ENCODE measurements around the gene GFPT2.

The GFPT2 gene

DNA sequence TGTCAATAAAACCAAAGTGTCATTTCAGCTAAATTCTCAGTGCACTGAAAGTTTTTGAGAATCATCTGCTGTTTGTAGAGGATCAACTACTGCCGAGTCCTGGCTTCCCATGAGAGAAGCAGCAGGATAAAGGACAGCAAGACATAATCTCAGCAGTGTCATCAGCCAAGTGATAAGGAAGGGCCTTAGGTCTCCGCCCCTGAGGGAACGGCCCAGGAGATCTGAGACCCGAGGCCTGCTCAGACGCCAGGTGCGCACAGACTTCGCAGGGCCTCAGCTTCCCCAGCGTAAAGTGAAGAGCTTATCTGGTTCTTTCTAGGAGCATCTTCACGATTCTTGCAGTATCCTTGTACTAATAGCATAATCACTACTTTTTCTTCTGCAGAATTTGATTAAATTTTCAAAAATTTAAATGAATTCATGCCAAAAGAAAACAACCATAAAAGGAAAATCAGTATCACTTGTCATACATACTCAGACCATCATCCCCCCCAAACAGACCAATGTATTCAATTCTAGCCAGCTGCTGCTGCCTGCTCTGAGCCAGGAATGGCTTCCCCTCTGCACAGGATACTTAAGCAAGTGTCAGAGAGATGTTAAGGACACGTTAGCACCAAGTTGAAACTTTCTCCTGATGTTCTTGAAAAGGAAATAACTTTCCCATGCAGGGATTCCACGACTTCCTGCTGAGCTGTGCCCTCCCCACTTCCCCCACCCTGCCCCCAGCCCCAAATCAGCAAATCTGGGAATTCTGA lies 2.2 kb downstream of the GFPT2 start:
- DNase-seq, result no peak

DNA sequence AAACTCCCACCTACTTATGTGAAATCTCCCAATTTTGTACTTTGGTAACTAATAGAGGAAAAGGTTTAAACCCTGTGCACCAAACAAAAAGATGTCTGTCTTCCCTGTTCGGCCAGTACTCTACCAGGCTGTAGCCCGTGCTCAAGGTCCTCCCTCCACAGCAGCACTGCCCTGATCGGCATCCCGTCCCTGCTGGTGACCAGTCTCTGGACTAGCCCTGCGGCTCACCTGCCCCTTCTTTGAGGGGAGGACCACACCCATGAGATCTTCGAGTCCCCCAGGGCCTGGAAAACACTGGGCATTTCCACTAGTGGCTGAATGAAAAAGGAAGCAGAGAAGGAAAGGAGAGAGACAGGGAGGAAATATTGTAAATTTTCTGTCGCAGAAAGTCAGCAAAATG lies 2.8 kb downstream of the GFPT2 start:
- DNase-seq, result no peak

DNA sequence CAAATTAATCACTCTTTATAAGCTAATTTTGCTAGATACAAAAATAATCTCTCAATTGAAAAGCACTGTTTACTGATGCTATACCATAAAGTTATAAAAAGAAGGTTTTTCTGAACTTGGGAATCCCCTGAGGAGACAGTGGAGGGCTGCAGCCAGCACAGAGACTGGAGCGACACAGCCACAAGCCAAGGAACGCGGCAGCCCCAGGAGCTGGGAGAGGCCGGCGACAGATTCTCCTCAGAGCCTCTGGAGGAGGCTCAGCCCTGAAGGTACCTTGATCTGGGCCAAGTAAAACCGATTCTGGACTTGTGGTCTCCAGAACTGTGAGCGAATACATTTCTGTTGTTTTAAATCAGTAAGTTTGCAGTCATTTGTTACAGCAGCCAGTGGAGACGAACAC lies 3.7 kb downstream of the GFPT2 start:
- DNase-seq, result no peak

DNA sequence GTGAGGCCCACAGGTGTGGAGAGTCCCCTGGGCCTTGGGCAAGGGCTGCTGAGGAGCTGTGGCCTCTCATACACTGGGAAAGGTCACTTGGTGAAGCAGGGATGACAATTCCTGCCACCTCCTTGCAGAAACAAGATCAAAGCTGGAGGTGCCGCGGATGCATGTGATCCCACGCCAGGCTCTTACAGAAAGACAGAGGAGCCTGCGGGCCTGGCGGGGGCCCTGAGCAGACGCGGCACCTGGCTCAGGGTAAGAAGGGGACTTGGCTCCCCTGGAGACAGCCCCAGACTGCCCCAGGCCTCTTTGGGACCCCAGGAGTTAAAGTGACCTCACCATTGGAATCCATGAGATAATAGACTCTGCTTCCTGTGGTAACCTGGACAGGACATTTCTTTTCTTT lies 4.8 kb downstream of the GFPT2 start:
- DNase-seq, result no peak

DNA sequence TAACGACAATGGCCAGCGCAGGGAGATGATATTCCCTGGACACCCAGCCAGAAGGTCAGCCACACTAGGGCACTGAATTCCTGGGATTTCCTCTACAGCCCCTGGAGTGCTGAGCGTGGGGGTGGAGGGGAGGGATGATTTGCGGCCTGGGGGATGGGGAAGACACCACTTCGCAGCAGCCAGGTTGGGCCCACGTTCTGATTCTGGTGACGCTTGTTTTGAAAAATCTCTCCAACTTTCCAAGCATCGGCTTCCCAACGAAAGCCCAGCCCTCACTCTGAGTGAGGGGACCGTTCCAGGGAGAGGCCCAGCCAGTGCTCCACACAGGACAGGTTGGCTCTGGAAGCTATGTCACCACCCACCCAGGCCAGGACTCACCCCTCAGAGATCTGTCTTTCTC lies 5.4 kb downstream of the GFPT2 start:
- no peak for DNase-seq

DNA sequence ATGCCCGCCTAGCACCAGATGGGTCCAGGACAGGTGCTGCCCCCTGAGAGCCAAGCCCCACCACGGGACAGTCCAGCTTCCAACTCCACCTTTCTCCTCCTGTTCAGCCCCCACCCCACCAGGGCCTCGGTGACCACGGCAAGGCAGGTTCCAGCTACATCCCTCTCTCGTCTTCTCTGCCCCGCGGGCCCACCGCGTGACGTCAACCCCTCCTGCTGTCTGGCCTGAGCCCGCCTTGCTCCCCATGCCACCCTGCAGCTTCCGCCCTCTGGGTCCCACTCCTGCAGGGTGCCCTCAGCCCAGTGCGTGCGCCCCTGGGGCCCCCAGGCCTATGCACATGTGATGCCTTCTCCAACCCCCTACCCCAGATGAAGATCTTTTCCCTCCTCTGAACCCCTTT lies 6.8 kb downstream of the GFPT2 start:
- DNase-seq, result no peak

DNA sequence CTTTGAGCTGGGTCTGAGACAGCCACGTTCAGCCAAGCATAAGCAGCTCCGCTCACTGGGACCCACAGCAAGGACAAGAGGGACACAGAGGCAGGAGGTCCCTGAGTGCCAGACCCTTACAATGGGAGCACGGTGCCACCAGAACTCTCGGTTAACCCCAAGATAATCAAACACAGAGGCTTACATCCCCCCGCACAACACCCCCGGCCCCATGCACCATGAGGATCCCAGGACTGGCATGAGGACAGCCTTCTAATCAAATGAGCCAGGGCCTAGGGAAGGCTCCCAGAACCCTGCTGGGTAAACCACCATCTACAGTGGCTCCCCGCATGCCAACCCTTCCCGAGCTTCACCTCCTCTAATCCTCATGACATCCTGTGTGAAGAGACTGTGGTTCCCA lies 7.4 kb downstream of the GFPT2 start:
- DNase-seq, result no peak

DNA sequence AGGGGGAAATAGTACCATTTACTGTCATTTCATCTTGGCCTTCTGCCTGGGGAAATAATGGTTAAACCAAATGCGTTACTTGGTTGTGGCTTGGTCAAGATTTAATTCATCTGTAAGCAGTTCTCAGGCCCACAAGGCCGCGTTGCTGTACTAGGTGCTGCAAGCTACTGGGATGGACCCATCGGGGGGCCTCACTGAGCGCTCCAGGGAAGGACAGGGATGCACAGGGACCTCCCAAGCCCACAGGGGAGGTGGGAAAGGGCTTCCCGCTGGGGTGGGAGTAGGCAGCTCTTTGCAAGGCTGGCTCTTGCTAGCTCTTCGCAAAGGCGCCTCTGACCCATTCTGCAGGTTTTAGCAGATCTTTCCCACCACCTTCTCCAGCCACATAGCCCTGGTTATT lies 8.0 kb downstream of the GFPT2 start:
- no peak for DNase-seq

DNA sequence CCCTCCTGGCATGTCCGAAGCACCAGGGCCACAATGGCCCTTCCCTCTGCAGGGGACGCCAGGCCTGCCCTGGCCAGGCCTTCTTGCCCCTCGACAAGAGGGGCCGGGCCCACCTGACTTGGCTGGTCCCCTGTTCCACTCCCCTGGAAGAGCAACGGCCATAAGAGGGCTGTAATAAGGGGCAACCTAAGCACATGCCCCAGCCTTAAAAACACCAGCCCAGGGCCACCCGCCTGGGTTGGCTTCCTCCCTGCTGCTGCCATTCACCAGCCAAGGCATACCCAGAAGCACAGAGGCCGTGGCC lies 8.5 kb downstream of the GFPT2 start:
- DNase-seq, result no peak

DNA sequence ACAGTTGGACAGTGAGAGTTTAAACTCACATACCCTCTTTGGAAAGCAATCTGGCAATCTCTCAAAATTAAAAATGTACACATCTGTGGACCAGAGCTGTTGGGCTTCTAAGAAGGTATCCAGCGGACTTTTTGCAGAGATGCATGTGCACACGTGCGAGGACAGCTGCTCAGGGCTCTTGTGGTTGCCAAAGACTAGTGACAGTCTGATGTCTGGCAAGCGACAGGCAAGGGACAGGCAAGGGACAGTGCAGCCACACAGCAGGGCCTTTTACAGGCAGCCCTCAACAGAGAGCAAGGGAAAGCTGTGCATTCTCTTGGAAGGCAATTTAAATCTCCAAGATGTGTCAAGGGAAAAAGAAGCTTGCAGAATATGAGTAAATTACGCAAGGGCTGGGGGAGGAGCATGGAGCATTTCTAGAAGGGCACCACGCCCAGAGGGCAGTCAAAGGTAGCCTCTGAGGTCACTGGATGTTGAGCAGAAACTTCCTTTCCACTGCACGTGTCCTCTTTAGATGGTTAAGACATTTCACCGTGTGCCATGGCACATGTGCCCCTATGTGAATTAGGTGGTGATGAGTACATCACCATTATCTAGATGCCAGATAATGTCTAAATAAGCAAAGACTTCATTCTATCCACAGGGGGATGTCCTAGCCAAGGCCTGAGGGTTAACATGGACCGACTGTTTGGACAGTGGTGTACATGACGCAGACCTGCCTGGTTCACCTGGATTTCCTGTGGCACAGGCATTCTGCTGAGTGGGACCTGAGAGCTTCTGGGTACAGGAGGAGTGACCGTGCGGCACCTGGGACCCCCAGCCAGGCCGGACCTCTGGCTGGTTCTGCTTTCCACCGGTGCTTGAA lies 9.1 kb downstream of the GFPT2 start:
- DNase-seq, result no peak

DNA sequence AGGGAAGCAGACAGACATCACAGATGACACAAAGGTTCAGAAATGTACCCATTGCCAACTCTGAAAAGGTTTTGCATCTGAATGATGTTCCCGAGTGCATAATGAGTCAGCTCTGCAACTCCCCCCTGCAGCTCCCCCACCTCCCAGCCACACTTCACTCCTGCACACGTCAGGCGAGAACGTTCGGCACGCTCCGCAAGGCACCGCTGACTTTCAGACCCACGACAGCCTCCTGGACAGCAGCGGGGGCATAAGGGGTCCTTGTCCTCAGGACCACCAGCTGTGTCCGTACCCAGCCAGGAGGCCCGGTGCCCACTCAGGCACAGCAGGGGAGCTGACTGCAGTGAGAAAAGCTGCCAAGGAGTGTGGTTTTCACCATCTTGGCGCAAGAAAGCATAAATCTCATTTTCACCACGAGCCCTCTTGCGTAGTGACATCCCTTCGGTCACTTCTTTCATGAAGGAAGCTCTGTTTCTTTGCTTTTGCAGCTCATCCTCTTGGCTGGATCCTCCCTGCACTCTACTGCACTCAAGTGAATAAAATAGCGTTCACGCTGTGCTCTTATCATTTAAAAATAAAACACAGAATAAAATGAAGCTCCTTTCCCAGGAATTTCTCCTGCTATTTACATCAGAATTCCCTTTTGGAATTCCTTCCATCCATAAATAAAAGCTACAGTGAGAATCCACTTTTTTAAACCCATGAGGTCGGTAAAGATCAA lies 9.9 kb downstream of the GFPT2 start:
- DNase-seq, result no peak

DNA sequence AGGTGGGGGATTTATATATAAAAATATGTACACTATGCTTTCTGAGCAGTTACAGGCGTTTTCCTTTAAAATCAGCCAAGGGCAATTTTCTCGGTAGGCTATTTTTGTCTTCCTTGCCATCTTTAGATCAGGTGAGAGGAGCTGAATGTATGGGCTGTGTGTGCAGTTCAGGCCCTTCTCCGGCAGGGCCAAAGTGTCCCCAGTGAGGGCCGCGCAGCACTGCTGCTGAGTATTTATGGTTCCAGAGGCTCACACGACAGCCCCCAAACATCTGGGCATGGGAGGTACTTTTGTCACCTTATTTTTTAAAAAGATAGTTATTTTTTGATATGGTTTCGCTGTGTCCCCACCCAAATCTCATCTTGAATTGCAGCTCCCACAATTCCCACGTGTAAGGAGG lies 11.5 kb downstream of the GFPT2 start:
- DNase-seq, result no peak

DNA sequence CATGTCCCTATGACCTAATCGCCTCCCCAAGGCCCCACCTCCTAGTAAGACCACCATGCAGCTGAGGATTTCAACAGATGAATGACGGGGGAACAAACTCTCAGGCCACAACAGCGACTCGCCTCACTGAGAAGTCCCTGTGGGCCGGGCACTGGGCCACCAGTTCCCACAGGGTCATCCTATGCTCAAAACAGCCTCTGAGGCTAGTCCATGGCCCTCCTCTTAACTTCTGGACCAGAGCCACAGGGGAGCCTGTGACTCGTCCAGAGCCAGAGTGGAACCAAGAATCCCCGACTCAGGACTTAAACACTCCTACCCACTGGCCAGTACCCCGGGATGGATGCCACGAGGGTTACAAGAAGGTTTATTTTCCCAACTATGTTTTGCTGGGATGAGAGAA lies 12.3 kb downstream of the GFPT2 start:
- DNase-seq, result no peak

DNA sequence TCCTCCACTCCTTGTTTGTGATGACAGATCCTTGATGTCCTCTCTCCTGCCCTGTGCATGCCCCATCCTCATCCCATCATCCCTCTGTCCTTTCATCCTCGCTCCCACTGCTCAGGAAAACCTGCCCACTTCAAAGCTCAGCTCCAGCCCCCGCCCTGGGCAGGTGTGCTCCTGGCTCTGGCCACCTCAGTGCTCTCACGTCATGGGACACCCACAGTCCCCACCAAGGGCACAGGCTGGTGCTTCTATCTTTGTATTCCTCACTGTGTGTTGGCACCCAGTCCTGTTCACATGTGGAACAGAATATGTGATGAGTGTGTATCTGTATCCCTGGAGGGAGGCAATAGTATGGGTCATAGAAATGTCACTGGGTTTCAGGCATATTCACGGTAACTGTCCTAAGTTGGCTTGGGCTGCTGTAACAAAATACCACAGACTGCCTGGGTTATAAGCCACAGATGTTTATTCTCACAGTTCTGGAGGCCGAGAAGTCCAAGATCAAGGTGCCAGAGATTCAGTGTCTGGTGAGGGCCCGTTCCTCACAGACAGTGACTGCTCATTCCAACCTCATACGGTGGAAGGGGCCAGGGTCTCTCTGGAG lies 13.5 kb downstream of the GFPT2 start:
- DNase-seq, result no peak

DNA sequence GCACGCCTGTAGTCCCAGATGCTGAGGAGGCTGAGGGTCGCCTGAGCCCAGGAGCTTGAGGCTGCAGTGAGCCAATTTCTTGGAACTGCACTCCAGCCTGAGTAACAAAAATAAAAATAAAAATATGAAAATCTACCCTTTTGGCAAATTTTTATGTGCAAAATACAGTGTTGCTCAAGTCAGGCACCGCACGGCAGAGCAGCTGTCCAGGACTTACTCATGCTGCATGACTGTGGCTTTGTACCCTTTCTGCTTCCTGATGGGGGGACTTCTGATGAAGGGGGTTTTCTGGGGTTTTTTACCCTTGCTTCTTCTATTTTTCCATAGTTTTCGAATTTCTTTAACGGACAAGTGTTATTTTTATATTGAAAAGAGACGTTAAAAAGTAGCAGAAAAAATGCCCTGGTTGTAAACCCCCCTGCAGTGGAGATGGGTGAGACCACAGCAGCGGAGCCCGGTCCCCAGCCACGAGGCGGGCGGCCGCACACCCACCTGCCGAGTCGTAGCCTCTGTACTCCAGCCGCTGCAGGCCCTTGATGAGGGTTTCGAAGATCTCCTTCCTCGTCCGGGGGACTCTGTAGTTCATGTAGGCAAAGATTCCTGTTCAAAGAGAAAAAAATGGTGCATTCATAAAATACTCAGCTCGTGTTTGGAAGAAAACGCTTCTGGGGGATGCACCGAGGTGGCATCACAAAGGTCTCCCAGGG lies 15.0 kb downstream of the GFPT2 start:
- DNase-seq, result no peak

DNA sequence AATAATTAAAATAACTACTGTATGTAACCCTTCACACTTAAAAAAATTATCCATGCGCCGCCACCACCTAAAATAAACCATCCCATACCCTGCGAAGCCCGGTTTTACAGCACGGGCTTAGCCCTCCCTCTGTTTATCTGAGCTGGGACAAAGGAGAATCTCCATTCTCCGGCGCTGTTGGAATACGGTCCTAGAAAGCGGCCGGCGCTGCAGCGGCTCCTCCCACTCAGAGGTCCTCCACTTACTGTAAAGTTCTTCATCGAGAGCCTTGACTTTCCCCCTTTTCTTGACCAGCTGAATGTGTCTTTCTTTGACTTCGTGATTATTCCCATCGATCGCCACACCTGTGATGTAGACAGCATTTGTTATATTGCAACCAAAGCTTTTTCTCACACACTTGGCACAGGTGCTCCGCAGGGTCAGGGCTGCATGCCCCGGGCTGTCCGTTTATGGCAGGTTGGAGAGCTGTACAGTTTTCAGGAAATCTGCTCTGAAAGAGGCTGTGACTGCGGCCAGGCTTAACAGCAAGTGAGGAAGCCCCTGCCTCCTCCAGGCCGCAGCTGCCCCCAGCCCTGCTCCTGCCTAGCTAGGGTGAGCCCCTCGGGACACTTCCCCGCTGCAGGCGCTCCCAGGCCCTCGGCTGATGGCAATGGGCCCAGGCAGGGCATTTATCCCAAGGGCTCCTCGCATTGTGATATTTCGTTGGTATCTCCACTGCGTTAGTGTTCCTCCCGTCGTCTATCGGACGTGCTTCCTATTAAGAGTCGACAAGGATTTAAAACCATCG lies 16.7 kb downstream of the GFPT2 start:
- DNase-seq, result no peak

DNA sequence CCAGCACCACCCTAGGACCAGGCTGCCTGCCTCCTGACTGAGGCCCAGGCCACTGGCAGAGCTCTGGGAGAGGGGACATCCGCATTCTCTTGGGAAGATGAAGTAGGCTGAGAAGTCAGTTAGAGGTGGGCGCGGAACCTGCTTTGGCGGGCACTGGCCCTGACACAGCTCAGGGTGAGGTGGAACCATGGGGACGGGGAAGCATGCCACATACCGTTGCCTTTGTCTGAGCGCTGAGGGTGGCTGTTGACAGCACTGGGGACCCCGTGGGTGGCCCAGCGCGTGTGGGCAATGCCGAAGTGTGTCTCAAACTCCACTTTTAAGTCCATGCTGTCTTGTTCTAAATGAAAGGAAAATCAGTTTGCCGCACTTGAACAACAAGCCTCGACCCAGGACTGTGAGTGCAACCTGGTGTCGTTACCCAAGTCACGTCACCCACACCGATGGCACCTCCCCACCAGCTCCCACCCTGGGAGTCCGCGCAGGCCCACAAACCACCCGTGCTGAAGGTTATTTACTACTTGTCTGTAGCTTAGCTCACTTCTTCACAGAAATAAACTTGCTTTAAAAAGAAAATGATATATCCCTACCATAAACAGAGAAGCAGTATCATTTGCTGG lies 17.4 kb downstream of the GFPT2 start:
- DNase-seq, result no peak

DNA sequence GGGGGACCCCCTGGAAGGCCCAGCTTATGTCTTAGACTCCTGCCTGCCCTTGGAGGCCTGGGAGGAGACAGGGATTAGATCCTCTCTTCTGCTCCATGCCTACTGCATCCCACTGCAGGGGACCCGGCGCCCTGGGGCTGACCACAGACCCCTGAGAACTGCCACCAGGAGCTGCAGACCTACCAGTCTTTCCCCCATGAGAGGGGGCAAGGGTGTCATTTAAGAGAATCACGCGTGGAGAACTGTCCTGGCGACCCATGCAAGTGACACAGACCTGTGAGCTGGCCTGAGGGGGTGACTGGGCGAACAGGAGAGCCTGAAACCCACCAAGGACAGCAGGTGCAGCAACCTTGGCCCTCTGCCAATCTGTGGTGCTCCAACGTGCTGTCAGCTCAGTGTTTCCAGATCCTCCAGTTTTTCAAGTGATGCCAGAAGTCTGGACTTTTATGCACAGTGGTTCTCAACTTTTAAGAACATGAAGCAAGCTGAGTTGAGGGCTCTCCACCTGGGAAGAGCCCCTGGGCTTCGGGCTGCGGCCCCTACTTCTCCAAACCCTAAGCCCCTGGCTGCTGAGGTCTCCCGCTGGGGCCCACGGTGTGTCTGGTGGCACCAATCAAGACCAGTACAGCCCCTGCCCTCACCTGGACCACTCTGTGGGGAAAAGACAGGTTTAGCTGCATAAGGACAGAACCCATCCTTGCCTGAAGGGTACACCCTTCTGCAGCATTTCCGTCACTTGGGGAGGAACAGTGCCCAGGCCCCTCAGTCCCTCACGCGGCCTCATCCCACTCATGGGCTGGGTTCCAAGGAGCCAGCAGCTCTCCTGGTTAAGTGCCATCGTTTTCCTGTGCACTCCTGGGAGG lies 18.2 kb downstream of the GFPT2 start:
- no peak for DNase-seq

DNA sequence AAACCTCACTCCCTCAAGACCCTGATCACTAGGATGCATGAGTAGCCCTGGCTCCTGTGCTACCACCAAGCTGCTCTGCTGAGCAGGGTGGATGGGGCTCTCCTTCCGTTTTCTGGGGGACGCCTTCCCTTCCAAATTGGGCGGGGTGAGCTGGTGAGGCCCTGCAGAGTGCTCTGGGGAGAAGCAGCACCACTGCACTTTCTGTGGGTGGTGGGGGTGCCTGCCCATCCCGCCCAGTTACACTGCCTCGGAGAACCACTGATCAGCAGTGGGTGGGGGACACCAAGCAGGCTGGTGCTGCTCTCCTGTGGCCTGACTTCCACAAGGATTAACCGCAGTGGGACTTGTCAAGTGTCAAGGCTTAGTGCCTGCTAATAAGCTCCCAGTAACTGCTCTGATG lies 19.0 kb downstream of the GFPT2 start:
- DNase-seq, result no peak

DNA sequence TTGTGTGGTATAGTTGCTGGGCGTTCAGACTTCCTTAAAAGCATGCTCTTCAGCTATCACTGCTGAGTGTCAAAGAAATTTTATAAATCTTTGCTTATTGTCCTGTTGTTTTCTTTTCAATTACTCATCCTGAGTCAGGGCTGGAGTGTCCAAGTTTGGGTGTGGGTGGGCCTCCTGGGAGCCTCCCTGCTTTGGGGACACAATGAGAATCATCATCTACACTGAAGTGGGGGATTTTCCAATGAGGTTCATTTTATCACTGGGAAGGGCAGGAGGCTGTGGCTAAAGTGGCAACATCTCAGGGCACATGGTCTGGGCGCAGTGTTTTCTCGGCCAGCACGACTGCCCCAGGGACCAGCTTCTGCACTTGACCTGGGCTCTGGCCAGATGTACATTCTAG lies 19.5 kb downstream of the GFPT2 start:
- no peak for DNase-seq

DNA sequence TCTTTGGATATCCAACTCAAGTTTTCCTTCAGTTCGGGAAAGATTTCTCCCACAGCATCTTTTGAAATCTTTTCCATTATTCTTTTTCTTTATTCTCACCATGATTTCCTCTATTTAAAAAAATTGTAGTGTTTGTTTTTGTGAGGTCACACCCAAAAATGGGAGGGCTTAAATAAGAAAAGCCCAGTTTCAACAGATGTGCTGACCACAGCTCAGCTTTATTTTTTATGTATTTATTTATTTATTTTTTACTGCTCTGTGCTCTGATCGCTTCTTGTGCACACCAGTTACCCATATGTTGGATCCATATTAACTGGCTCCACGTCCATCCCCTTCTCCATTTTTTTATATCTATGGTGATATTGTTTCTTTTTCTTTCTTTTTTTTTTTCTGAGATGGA lies 20.3 kb downstream of the GFPT2 start:
- no peak for DNase-seq
